ENCODE measurements around the gene BAIAP2. TPM values are rescaled to one million over a fixed set of nuclear protein-coding genes. Genes with fewer than 3 reads are reported as not detected.

The BAIAP2 gene
- total RNA-seq, 1 experiment from 2014 or later = 47.7 TPM

- no peak for DNase-seq (ENCODE audit: low spot score)
Measured at GRCh38 chr17:81086789-81087551, 52.0 kb downstream of the BAIAP2 start.

GRCh38 chr17:81090361-81091136, 55.6 kb downstream of the BAIAP2 start:
- DNase-seq (ENCODE audit: low spot score) = no peak

- no peak for DNase-seq (ENCODE audit: low spot score)
Measured at GRCh38 chr17:81091154-81091553, 56.2 kb downstream of the BAIAP2 start.

- DNase-seq (ENCODE audit: low spot score) = no peak
Measured at GRCh38 chr17:81091774-81092517, 57.0 kb downstream of the BAIAP2 start.

GRCh38 chr17:81092518-81093095, 57.7 kb downstream of the BAIAP2 start:
- DNase-seq (ENCODE audit: low spot score) = no peak

- no peak for DNase-seq (ENCODE audit: low spot score)
Measured at GRCh38 chr17:81093619-81094508, 58.9 kb downstream of the BAIAP2 start.

GRCh38 chr17:81094509-81095382, 59.8 kb downstream of the BAIAP2 start:
- DNase-seq (ENCODE audit: low spot score) = peak; percentile 99

GRCh38 chr17:81095383-81095762, 60.4 kb downstream of the BAIAP2 start:
- no peak for DNase-seq (ENCODE audit: low spot score)

GRCh38 chr17:81096741-81097133, 61.8 kb downstream of the BAIAP2 start:
- peak; percentile 39 for DNase-seq (ENCODE audit: low spot score)

GRCh38 chr17:81097134-81097942, 62.4 kb downstream of the BAIAP2 start:
- peak; percentile 82 for DNase-seq (ENCODE audit: low spot score)

GRCh38 chr17:81097943-81098308, 63.0 kb downstream of the BAIAP2 start:
- DNase-seq (ENCODE audit: low spot score) = peak; percentile 86

- no peak for DNase-seq (ENCODE audit: low spot score)
Measured at GRCh38 chr17:81099888-81100287, 64.9 kb downstream of the BAIAP2 start.

- DNase-seq (ENCODE audit: low spot score) = no peak
Measured at GRCh38 chr17:81100668-81101067, 65.7 kb downstream of the BAIAP2 start.

GRCh38 chr17:81101614-81102306, 66.8 kb downstream of the BAIAP2 start:
- peak; percentile 74 for DNase-seq (ENCODE audit: low spot score)

- no peak for DNase-seq (ENCODE audit: low spot score)
Measured at GRCh38 chr17:81102352-81102751, 67.4 kb downstream of the BAIAP2 start.

GRCh38 chr17:81102869-81103268, 67.9 kb downstream of the BAIAP2 start:
- no peak for DNase-seq (ENCODE audit: low spot score)

- DNase-seq (ENCODE audit: low spot score) = no peak
Measured at GRCh38 chr17:81103379-81103778, 68.4 kb downstream of the BAIAP2 start.

GRCh38 chr17:81106716-81107115, 71.8 kb downstream of the BAIAP2 start:
- DNase-seq (ENCODE audit: low spot score) = no peak

- DNase-seq (ENCODE audit: low spot score) = no peak
Measured at GRCh38 chr17:81108220-81108619, 73.3 kb downstream of the BAIAP2 start.
